Activated CD4-positive, alpha-beta T cell treated with anti-CD3 and anti-CD28 coated beads, Interleukin-2, amount 10 ng/mL, durations not matched to agents 24 days and 14 days (primary cell): ENCODE measurements around the gene UBE2N. TPM values are rescaled to one million over a fixed set of nuclear protein-coding genes. Genes with fewer than 3 reads are reported as not detected.

ENCODE experiments used
- DNase-seq: peaks from one replicate; pipeline ENCODE4 v3.0.0; 2022
- H3K27ac Mint-ChIP-seq: one replicate; pipeline ENCODE4 v1.8.0; 2022; ENCODE audit warnings: mild to moderate bottlenecking, mixed read lengths
- H3K27me3 Mint-ChIP-seq: one replicate; pipeline ENCODE4 v1.8.0; 2022; ENCODE audit warnings: mixed read lengths
- H3K36me3 Mint-ChIP-seq: one replicate; pipeline ENCODE4 v1.8.0; 2022; ENCODE audit warnings: low read depth, mild to moderate bottlenecking, mixed read lengths
- H3K4me1 Mint-ChIP-seq: one replicate; pipeline ENCODE4 v1.8.0; 2021; ENCODE audit warnings: mixed read lengths
- H3K4me3 Mint-ChIP-seq: one replicate; pipeline ENCODE4 v1.8.0; 2022; ENCODE audit warnings: mild to moderate bottlenecking, moderate library complexity, mixed read lengths
- H3K9me3 Mint-ChIP-seq: one replicate; pipeline ENCODE4 v1.8.0; 2021; ENCODE audit warnings: mixed read lengths
- intact Hi-C: fragments of 100-400 bp; cut with micrococcal nuclease; formaldehyde crosslinking; loops from one replicate; pipeline ENCODE4 v1.15.1; 2023
- total RNA-seq: library from RNA; stranded (reverse); gene quantifications from 2 replicates; pipeline ENCODE4 v1.2.3, GENCODE V29; 2022

UBE2N gene
- total RNA-seq, 1 donor from 2014 or later: 225 TPM

GRCh38 chr12:93376436-93377251 is 65.1 kb downstream of the UBE2N start:
- peaks cover 24% of the 10 kb centered on the region for H3K4me1 Mint-ChIP-seq
- H3K27me3 Mint-ChIP-seq: peaks cover 1% of the 10 kb centered on the region
- H3K9me3 Mint-ChIP-seq: no peaks in the 10 kb centered on the region
- peak overlapping the region; percentile 62 for H3K27ac Mint-ChIP-seq
- H3K36me3 Mint-ChIP-seq: peaks cover 8% of the 10 kb centered on the region
- peak overlapping the region; percentile 39 for H3K4me3 Mint-ChIP-seq
- DNase-seq: peak; percentile 62
- intact Hi-C loops: loop anchor here (5.0 kb wide), 2 partner anchors 279 to 449 kb away; partner anchors contain the start of gene EEA1

- intact Hi-C loops: loop anchor here (5.0 kb wide), 2 partner anchors 279 to 449 kb away; partner anchors contain the start of gene EEA1
- no peak overlapping the region for H3K4me3 Mint-ChIP-seq
- H3K4me1 Mint-ChIP-seq: peaks cover 17% of the 10 kb centered on the region
- peaks cover 4% of the 10 kb centered on the region for H3K36me3 Mint-ChIP-seq
- no peaks in the 10 kb centered on the region for H3K9me3 Mint-ChIP-seq
- H3K27ac Mint-ChIP-seq: no peak overlapping the region
- no peak for DNase-seq
- H3K27me3 Mint-ChIP-seq: peaks cover 1% of the 10 kb centered on the region
Observed at GRCh38 chr12:93375906-93376305, 65.8 kb downstream of the UBE2N start.

DNA sequence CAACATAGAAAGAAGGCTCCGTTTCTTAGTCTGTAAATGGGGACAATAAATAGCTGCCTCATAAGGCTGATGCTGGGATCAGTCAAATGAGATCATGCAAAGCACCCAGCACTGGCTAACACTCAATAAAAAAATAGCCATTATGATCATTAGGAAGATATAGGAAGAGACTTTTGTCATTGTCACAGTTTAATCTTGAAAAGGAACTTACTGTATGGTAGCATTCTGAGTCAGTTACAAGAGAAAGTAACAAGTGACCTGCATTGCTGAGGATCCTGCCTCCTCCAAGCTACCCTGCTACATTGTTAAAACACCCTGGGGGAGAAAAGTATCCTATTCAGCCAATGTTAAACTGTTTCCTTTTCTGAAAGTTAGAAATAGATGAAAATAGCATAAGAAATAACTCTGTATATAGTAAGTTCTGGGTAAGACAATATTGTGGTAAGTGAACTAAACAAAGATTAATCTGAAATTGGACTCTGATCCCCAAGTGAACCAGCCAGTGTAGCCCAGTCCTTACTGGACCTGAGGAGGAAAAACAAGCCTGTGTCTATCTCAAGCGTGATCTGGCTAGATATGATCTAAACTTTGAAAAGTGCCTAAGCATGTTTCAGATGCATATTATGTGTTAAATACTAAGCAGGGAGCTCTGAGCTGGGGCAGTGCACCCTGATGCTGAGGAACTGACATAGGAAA is 67.6 kb downstream of the UBE2N start:
- H3K4me1 Mint-ChIP-seq: peaks cover 9% of the 10 kb centered on the region
- no peak overlapping the region for H3K4me3 Mint-ChIP-seq
- DNase-seq: no peak
- no peaks in the 10 kb centered on the region for H3K36me3 Mint-ChIP-seq
- no peak overlapping the region for H3K27ac Mint-ChIP-seq
- intact Hi-C loops: no loop called here
- H3K9me3 Mint-ChIP-seq: no peaks in the 10 kb centered on the region
- H3K27me3 Mint-ChIP-seq: peaks cover 3% of the 10 kb centered on the region

GRCh38 chr12:93370947-93371346 is 70.8 kb downstream of the UBE2N start:
- H3K27ac Mint-ChIP-seq: no peak overlapping the region
- no peaks in the 10 kb centered on the region for H3K9me3 Mint-ChIP-seq
- H3K27me3 Mint-ChIP-seq: peaks cover 3% of the 10 kb centered on the region
- DNase-seq: no peak
- no peak overlapping the region for H3K4me3 Mint-ChIP-seq
- no peaks in the 10 kb centered on the region for H3K36me3 Mint-ChIP-seq
- intact Hi-C loops: no loop called here
- H3K4me1 Mint-ChIP-seq: peaks cover 1% of the 10 kb centered on the region

DNA sequence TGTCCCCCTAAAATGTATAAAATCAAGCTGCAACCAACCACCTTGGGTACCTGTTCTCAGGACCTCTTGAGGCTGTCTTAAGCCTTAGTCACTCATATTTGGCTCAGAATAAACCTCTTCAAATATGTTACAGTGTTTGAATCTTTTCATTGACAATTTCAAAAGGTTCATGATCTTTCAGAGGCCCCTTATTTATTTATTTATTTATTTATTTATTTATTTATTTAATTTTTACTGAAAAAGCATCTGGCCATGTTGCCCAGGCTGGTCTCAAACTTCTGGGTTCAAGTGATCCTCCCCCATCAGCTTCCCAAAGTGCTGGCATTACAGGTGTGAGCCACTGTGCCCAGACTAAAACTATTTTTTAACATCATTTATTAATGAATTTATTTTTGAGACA is 72.2 kb downstream of the UBE2N start:
- no peak for DNase-seq
- Mint-ChIP-seq H3K9me3 (no peaks in the 10 kb centered on the region), H3K4me1 (peaks cover 2% of the 10 kb centered on the region), H3K27ac (no peak overlapping the region), H3K4me3 (no peak overlapping the region), H3K36me3 (no peaks in the 10 kb centered on the region), H3K27me3 (peaks cover 3% of the 10 kb centered on the region)
- intact Hi-C loops: no loop called here

DNA sequence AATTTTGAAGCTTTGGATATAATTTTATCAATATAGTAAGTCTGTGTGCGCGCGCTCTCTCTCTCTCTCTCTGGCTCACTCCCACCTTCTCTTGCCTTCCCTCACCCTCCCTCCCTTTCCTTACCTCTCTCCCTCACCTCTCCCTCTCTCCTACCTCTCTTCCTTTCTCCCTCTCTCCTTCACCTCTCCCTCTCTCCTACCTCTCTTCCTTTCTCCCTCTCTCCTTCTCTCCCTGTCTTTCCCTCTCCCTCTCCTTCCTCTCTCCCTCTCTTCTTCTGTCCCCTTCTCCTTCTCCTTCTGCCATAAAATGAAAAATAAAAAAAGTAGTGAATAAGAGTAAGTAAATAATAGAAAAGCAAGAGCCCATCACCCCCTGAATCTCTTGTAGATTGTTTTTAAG is 73.0 kb downstream of the UBE2N start:
- intact Hi-C loops: no loop called here
- H3K4me3 Mint-ChIP-seq: no peak overlapping the region

DNA sequence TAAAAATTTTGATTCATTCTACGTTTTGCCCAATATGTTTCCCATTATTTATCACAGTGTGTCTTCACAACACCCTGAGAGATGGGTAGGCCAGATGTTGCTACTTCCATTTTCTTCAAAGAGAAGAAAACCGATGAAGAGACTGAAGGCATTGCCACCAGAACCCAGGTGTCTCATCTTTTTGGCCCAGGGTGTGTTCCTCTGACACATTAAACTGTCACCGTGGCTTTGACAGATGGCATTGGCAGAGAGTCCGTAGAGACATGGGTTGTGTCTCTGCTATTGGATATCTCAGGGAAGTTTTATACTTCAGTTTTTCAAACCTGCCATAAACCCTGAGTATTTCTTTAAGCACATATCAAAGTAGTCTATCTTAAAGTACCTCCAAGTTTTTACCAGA is 75.3 kb downstream of the UBE2N start:
- peaks cover 2% of the 10 kb centered on the region for H3K27me3 Mint-ChIP-seq
- intact Hi-C loops: no loop called here
- no peak overlapping the region for H3K4me3 Mint-ChIP-seq
- no peaks in the 10 kb centered on the region for H3K36me3 Mint-ChIP-seq
- H3K4me1 Mint-ChIP-seq: peaks cover 14% of the 10 kb centered on the region
- no peak for DNase-seq
- H3K9me3 Mint-ChIP-seq: peaks cover 4% of the 10 kb centered on the region
- H3K27ac Mint-ChIP-seq: no peak overlapping the region

More for the DNA sequence above, 73.0 kb downstream of the UBE2N start:
- no peak for DNase-seq
- Mint-ChIP-seq H3K36me3 (no peaks in the 10 kb centered on the region), H3K27me3 (peaks cover 3% of the 10 kb centered on the region), H3K9me3 (peaks cover 2% of the 10 kb centered on the region), H3K4me1 (peaks cover 8% of the 10 kb centered on the region), H3K27ac (no peak overlapping the region)

DNA sequence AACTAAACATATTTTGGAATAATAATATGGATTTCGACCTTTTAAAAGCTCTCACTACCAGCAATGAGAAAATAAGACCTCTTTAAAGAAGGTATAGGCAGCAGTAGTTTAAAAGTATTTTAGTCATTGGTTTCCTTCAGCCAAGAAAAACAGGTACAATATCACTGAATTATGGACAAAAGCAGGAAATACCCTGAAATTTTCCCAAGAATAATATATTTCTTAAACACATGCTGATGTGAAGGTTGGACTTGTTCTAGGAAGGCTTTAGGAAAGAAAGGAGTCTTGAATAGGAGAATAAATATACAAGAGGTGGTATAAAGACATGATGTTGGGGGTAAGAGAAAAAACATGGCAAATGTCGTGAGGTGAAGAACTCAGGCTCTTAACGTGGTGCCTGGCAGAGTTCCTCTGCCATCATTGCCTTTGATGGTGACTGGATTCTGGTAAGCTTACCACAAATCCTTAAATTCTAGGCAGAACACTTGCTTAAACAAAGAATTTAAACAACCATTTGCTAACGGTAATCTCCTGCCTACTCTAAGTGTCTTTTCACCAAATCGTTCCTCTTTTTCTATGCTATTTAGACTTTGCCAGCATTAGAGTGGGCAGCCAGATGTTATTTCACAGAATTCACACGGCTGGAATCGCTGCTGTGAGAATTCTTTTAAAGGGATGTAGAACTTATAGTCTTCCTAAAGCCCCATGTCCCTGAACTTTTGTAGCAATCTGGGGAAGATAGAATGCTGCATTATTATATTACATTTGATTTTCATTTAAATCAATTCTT is 75.9 kb downstream of the UBE2N start:
- Mint-ChIP-seq H3K27ac (no peak overlapping the region), H3K9me3 (peaks cover 4% of the 10 kb centered on the region), H3K4me1 (peaks cover 14% of the 10 kb centered on the region), H3K36me3 (no peaks in the 10 kb centered on the region), H3K4me3 (no peak overlapping the region), H3K27me3 (peaks cover 2% of the 10 kb centered on the region)
- intact Hi-C loops: no loop called here
- no peak for DNase-seq

GRCh38 chr12:93363841-93364297 is 77.9 kb downstream of the UBE2N start:
- Mint-ChIP-seq H3K36me3 (no peaks in the 10 kb centered on the region), H3K9me3 (peaks cover 4% of the 10 kb centered on the region), H3K27me3 (no peaks in the 10 kb centered on the region), H3K4me1 (peaks cover 14% of the 10 kb centered on the region), H3K4me3 (peak overlapping the region; percentile 62), H3K27ac (peak overlapping the region; percentile 37)
- no peak for DNase-seq
- intact Hi-C loops: no loop called here

DNA sequence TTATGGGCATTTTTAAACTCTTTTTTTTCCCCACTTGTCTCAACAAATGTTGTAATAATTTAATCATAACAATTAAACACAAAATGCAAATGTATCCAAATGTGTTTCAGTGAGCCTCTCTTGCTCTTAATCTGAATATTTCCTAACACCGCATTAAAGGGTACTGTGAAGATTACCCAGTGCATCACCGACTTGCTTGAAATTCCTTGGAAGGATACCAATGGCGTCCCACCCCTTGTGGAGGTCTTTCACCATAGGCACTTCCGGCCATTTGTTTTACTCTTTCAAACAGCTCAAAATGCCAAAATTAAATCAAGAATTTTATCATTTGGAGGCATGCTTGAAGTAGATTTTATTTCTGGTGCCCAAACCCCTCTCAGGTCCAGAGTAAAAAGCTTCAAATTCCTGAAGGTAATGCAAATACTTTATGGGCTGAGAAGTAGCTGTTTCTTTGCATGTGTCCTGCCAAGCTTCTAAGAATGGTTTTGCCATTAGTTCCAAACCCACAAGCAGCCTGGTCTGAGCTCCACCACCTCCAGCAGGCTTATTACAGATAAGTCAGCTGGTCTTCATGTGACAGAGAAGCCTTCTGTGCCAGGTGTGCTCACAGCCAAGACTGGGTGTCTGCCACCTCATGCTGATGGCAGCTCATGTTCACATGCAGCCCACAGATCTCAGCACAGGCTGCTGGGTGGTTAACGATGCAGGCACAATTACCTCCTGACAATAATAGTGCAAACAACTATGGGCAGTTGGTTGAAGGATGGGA is 80.4 kb downstream of the UBE2N start:
- Mint-ChIP-seq H3K4me3 (no peak overlapping the region), H3K9me3 (peaks cover 4% of the 10 kb centered on the region), H3K27me3 (no peaks in the 10 kb centered on the region), H3K27ac (no peak overlapping the region), H3K4me1 (peaks cover 14% of the 10 kb centered on the region), H3K36me3 (no peaks in the 10 kb centered on the region)
- DNase-seq: no peak
- intact Hi-C loops: no loop called here

GRCh38 chr12:93360688-93361087 is 81.1 kb downstream of the UBE2N start:
- intact Hi-C loops: no loop called here
- no peaks in the 10 kb centered on the region for H3K36me3 Mint-ChIP-seq
- no peak overlapping the region for H3K4me3 Mint-ChIP-seq

DNA sequence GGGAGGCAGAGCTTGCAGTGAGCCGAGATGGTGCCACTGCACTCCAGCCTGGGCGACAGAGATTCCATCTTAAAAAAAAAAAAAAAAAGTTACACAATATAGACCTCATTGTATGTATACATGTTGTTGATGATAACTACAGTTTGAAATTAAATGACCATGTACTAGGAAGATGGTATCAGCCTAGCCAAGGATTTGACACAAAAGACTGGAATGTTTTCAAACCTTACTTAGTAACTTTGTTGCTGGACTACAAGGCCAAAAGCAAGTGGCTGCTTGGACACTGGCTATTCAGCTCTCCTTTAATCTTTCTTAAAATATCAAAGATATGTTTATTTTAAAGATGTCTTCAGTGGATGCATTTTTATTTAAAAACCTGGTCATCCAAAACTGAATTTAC is 82.9 kb downstream of the UBE2N start:
- Mint-ChIP-seq H3K4me3 (no peak overlapping the region), H3K36me3 (no peaks in the 10 kb centered on the region), H3K9me3 (peaks cover 2% of the 10 kb centered on the region), H3K27ac (no peak overlapping the region), H3K27me3 (no peaks in the 10 kb centered on the region), H3K4me1 (peaks cover 7% of the 10 kb centered on the region)
- DNase-seq: no peak
- intact Hi-C loops: no loop called here

More at GRCh38 chr12:93360688-93361087, 81.1 kb downstream of the UBE2N start:
- Mint-ChIP-seq H3K4me1 (peaks cover 13% of the 10 kb centered on the region), H3K27me3 (no peaks in the 10 kb centered on the region), H3K27ac (no peak overlapping the region), H3K9me3 (peaks cover 4% of the 10 kb centered on the region)
- no peak for DNase-seq

GRCh38 chr12:93358058-93358457 is 83.7 kb downstream of the UBE2N start:
- Mint-ChIP-seq H3K27ac (no peak overlapping the region), H3K36me3 (no peaks in the 10 kb centered on the region), H3K4me1 (peaks cover 2% of the 10 kb centered on the region), H3K9me3 (no peaks in the 10 kb centered on the region), H3K4me3 (no peak overlapping the region), H3K27me3 (no peaks in the 10 kb centered on the region)
- intact Hi-C loops: no loop called here
- no peak for DNase-seq
